ENCODE data around the gene FRS2. TPM values are rescaled to one million over a fixed set of nuclear protein-coding genes. Genes with fewer than 3 reads are reported as not detected.

Gene FRS2
- total RNA-seq, 1 experiment from 2014 or later, result 35.0 TPM

DNA sequence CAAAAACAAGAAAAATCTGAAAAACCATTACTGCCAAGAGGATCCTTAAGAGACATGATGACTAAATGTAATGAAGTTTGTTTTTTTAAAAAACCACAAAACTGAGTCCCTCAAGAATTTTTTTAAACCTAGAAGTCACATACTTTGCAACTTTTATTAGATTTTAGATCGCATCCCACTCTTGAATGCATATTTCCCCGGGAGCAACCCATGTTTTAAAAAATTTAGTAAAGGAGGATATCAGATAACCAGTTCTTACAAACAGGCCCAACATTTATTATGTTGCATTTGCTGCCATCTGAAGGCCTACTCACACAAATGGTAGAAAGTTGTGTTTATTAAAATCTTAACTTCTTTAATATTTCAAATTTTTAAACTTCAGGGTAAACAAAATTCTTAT lies 70.8 kb downstream of the FRS2 start:
- Histone ChIP-seq H4K20me1 (ENCODE audit: low read length) (no peaks in the 10 kb centered on the region), H3K36me3 (ENCODE audit: low read depth, low read length) (peaks cover 8% of the 10 kb centered on the region; the same call in 1 of the 2 replicates), H3K9me3 (ENCODE audit: low read length) (no peaks in the 10 kb centered on the region), H3K9me2 (replicated peaks; ENCODE audit: low read length) (no peaks in the 10 kb centered on the region), H3K4me2 (ENCODE audit: low read length) (no peak overlapping the region), H3F3A (ENCODE audit: low read length, unreplicated experiment) (no peaks in the 10 kb centered on the region), H3K79me2 (ENCODE audit: low read length) (peaks cover 11% of the 10 kb centered on the region), H2AFZ (ENCODE audit: low read length) (no peak overlapping the region), H3K4me1 (ENCODE audit: insufficient read depth, low read length) (peaks cover 19% of the 10 kb centered on the region; the same call in 1 of the 2 replicates), H3K9ac (ENCODE audit: low read length) (no peak overlapping the region), H3K27me3 (ENCODE audit: low read length) (no peaks in the 10 kb centered on the region), H3K4me3 (ENCODE audit: low read length) (no peak overlapping the region), H3K27ac (ENCODE audit: low read length) (no peak overlapping the region)
- TF ChIP-seq CTCF (conservative IDR thresholded peaks at IDR 0.05; ENCODE audit: low read depth, low read length) (peak; percentile 40; the same call in 1 of the 2 replicates), EZH2 (IDR thresholded peaks at IDR 0.05; ENCODE audit: low read length, unreplicated experiment) (no peak), EZH2phosphoT487 (IDR thresholded peaks at IDR 0.05; ENCODE audit: borderline replicate concordance, low read length) (no peak)
- ATAC-seq (peak; percentile 52), DNase-seq (peak; percentile 41)
- CTCF ChIA-PET, result no interaction called here
- intact Hi-C loops (cut with micrococcal nuclease), result loop anchor here (2.0 kb wide), 2 partner anchors 30 to 70 kb away; partner anchors contain the start of gene FRS2
- POLR2A ChIA-PET (ENCODE audit: unreplicated experiment), result no interaction called here
- BruUV-seq (replicated peaks), result no TSS peak

DNA sequence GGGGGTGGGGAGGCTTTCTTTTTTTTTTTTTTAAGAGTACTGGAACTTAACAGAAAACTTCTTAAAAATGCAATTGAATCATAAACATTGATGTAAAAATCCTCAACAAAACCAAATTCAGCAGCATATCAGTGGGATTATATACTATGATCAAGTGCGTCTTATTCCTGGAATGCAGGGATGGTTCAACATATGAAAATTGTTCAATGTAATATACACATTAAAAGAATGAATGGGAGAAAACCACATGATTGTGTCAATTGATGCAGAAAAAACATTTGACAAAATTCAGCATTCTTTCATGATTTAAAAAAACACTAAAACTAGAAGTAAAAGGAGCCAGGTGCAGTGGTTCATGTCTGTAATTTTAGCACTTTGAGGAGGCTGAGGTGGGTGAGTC lies 73.9 kb downstream of the FRS2 start:
- TF ChIP-seq CTCF (conservative IDR thresholded peaks at IDR 0.05; ENCODE audit: low read depth, low read length), result no peak
- no peak for TF ChIP-seq EZH2phosphoT487 (IDR thresholded peaks at IDR 0.05; ENCODE audit: borderline replicate concordance, low read length)
- TF ChIP-seq EZH2 (IDR thresholded peaks at IDR 0.05; ENCODE audit: low read length, unreplicated experiment), result no peak
- Histone ChIP-seq H3K9me2 (replicated peaks; ENCODE audit: low read length) (no peaks in the 10 kb centered on the region), H4K20me1 (ENCODE audit: low read length) (no peaks in the 10 kb centered on the region), H3K27me3 (ENCODE audit: low read length) (no peaks in the 10 kb centered on the region), H3K9ac (ENCODE audit: low read length) (no peak overlapping the region), H3K4me1 (ENCODE audit: insufficient read depth, low read length) (peaks cover 5% of the 10 kb centered on the region; the same call in 1 of the 2 replicates), H3K4me2 (ENCODE audit: low read length) (no peak overlapping the region), H3K79me2 (ENCODE audit: low read length) (no peaks in the 10 kb centered on the region), H3K36me3 (ENCODE audit: low read depth, low read length) (peaks cover 6% of the 10 kb centered on the region; the same call in 1 of the 2 replicates), H3K9me3 (ENCODE audit: low read length) (no peaks in the 10 kb centered on the region), H3K4me3 (ENCODE audit: low read length) (no peak overlapping the region), H3K27ac (ENCODE audit: low read length) (no peak overlapping the region), H2AFZ (ENCODE audit: low read length) (no peak overlapping the region), H3F3A (ENCODE audit: low read length, unreplicated experiment) (no peaks in the 10 kb centered on the region)
- BruUV-seq (replicated peaks), result no TSS peak
- DNase-seq, result no peak
- intact Hi-C loops (cut with micrococcal nuclease), result no loop called here
- ChIA-PET CTCF (no interaction called here), POLR2A (ENCODE audit: unreplicated experiment) (no interaction called here)
- ATAC-seq, result no peak

DNA sequence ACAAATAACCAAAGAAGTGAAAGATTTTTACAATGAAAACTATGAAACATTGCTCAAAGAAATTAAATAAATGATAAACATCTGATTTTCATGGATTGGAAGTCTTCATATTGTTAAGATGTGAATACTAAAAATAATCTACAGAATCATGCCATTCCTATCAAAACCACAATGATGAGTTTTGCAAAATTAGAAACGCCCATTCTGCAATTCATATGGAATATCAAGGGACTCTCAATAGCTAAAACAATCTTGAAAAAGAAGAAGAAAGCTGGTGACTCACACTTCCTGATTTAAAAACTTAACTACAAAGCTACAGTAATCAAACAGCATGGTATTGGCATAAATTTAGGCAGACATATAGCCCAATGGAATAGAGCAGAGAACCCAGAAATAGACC lies 74.9 kb downstream of the FRS2 start:
- no peak for ATAC-seq
- H3K9ac ChIP-seq (ENCODE audit: low read length), result no peak overlapping the region
- H3K9me2 ChIP-seq (replicated peaks; ENCODE audit: low read length), result no peaks in the 10 kb centered on the region
- H4K20me1 ChIP-seq (ENCODE audit: low read length), result no peaks in the 10 kb centered on the region
- H3K4me2 ChIP-seq (ENCODE audit: low read length), result no peak overlapping the region
- no peak for DNase-seq
- BruUV-seq (replicated peaks), result no TSS peak
- H3K27ac ChIP-seq (ENCODE audit: low read length), result no peak overlapping the region
- no peaks in the 10 kb centered on the region for H3K79me2 ChIP-seq (ENCODE audit: low read length)
- peaks cover 5% of the 10 kb centered on the region; the same call in 1 of the 2 replicates for H3K4me1 ChIP-seq (ENCODE audit: insufficient read depth, low read length)
- POLR2A ChIA-PET (ENCODE audit: unreplicated experiment), result no interaction called here
- H3K27me3 ChIP-seq (ENCODE audit: low read length), result no peaks in the 10 kb centered on the region
- CTCF ChIA-PET, result no interaction called here
- H3K36me3 ChIP-seq (ENCODE audit: low read depth, low read length), result peaks cover 6% of the 10 kb centered on the region; the same call in 1 of the 2 replicates
- no peaks in the 10 kb centered on the region for H3K9me3 ChIP-seq (ENCODE audit: low read length)
- no peaks in the 10 kb centered on the region for H3F3A ChIP-seq (ENCODE audit: low read length, unreplicated experiment)
- TF ChIP-seq EZH2 (IDR thresholded peaks at IDR 0.05; ENCODE audit: low read length, unreplicated experiment), result no peak
- TF ChIP-seq EZH2phosphoT487 (IDR thresholded peaks at IDR 0.05; ENCODE audit: borderline replicate concordance, low read length), result no peak
- TF ChIP-seq CTCF (conservative IDR thresholded peaks at IDR 0.05; ENCODE audit: low read depth, low read length), result no peak
- intact Hi-C loops (cut with micrococcal nuclease), result no loop called here
- H2AFZ ChIP-seq (ENCODE audit: low read length), result no peak overlapping the region
- H3K4me3 ChIP-seq (ENCODE audit: low read length), result no peak overlapping the region

Measured in PC-3 (cell line).